ENCODE data around the gene TADA2B.

DNA sequence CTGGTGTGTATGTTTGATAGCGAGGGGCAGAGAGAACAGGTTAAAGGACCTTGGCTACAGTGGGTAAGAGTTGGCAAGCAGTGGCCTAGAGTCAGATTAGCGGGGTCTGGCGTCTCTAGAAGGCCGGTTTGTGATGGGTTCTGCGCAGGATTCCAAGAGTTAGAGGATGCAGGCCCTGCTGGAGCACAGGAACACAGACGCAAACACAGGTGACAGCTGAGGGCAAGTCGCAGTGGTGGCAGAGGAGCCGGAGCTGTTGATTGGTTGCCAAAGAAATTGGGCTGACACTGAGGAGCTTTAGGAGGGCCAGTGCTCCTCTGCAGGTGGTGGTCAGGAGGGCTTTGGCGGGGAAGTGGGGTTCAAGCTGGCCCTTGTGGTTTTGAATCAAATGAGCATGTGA lies 3.8 kb downstream of the TADA2B start:
- TF ChIP-seq, protein P1, sequence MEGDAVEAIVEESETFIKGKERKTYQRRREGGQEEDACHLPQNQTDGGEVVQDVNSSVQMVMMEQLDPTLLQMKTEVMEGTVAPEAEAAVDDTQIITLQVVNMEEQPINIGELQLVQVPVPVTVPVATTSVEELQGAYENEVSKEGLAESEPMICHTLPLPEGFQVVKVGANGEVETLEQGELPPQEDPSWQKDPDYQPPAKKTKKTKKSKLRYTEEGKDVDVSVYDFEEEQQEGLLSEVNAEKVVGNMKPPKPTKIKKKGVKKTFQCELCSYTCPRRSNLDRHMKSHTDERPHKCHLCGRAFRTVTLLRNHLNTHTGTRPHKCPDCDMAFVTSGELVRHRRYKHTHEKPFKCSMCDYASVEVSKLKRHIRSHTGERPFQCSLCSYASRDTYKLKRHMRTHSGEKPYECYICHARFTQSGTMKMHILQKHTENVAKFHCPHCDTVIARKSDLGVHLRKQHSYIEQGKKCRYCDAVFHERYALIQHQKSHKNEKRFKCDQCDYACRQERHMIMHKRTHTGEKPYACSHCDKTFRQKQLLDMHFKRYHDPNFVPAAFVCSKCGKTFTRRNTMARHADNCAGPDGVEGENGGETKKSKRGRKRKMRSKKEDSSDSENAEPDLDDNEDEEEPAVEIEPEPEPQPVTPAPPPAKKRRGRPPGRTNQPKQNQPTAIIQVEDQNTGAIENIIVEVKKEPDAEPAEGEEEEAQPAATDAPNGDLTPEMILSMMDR (conservative IDR thresholded peaks at IDR 0.05; ENCODE audit: low read depth, low read length), result no peak
- TF ChIP-seq, protein P2, sequence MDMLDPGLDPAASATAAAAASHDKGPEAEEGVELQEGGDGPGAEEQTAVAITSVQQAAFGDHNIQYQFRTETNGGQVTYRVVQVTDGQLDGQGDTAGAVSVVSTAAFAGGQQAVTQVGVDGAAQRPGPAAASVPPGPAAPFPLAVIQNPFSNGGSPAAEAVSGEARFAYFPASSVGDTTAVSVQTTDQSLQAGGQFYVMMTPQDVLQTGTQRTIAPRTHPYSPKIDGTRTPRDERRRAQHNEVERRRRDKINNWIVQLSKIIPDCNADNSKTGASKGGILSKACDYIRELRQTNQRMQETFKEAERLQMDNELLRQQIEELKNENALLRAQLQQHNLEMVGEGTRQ (IDR thresholded peaks at IDR 0.05; ENCODE audit: low read depth, low read length), result no peak
- no peak for TF ChIP-seq POLR2A (IDR thresholded peaks at IDR 0.05; ENCODE audit: low read depth, low read length)
- no peak for TF ChIP-seq RAD21 (IDR thresholded peaks at IDR 0.05; ENCODE audit: low read length)
- no peak for TF ChIP-seq RCOR1 (IDR thresholded peaks at IDR 0.05; ENCODE audit: insufficient replicate concordance, low read length)
- no peak for TF ChIP-seq RFX5 (IDR thresholded peaks at IDR 0.05; ENCODE audit: low read depth, low read length)
- TF ChIP-seq NFE2L2 (IDR thresholded peaks at IDR 0.05; ENCODE audit: low read depth, low read length), result no peak
- TF ChIP-seq MXI1 (IDR thresholded peaks at IDR 0.05; ENCODE audit: borderline replicate concordance, low read depth, low read length), result no peak
- TF ChIP-seq, protein P3, sequence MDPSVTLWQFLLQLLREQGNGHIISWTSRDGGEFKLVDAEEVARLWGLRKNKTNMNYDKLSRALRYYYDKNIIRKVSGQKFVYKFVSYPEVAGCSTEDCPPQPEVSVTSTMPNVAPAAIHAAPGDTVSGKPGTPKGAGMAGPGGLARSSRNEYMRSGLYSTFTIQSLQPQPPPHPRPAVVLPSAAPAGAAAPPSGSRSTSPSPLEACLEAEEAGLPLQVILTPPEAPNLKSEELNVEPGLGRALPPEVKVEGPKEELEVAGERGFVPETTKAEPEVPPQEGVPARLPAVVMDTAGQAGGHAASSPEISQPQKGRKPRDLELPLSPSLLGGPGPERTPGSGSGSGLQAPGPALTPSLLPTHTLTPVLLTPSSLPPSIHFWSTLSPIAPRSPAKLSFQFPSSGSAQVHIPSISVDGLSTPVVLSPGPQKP (IDR thresholded peaks at IDR 0.05; ENCODE audit: borderline replicate concordance, low read depth, low read length), result no peak
- no peak for TF ChIP-seq MAZ (IDR thresholded peaks at IDR 0.05; ENCODE audit: borderline replicate concordance, low read depth, low read length)
- no peak for TF ChIP-seq CEBPB (IDR thresholded peaks at IDR 0.05; ENCODE audit: low read depth, low read length)

Measured in IMR-90 (cell line).